HTERT RPE-1 (cell line): ENCODE measurements around the gene MCMBP.
"Not testable (repeated sequence)": the region's sequence is repeated elsewhere in the genome, so short reads cannot be mapped to it uniquely, and the experiment has no call there.

Experiments
- in situ Hi-C: fragments of 300-500 bp; cut with MboI; formaldehyde crosslinking; loops from 4 replicates; pipeline ENCODE4 v1.14.3; 2020; ENCODE audit warnings: low sequenced_read_pairs

MCMBP gene

GRCh38 chr10:119872610-119872859 lies at the start of gene MCMBP:
TSS of gene MCMBP (minus strand) at chr10:119872843. CDS start at chr10:119872584, 259 bp downstream.
- in situ Hi-C loops = no loop called here

GRCh38 chr10:119919826-119920225 lies 47.2 kb upstream of the MCMBP start:
- in situ Hi-C loops = no loop called here

GRCh38 chr10:119919271-119919670 lies 46.6 kb upstream of the MCMBP start:
- in situ Hi-C loops = no loop called here

- in situ Hi-C loops = no loop called here
Measured at GRCh38 chr10:119917777-119918176, 45.1 kb upstream of the MCMBP start.

- in situ Hi-C loops = no loop called here
Measured at GRCh38 chr10:119910689-119911088, 38.0 kb upstream of the MCMBP start.

- in situ Hi-C loops = no loop called here
Measured at GRCh38 chr10:119908166-119908565, 35.5 kb upstream of the MCMBP start.

GRCh38 chr10:119907695-119908094 lies 35.1 kb upstream of the MCMBP start:
- in situ Hi-C loops = not testable (repeated sequence)

- in situ Hi-C loops = no loop called here
Measured at GRCh38 chr10:119903946-119904666, 31.5 kb upstream of the MCMBP start.

- in situ Hi-C loops = no loop called here
Measured at GRCh38 chr10:119898577-119898976, 25.9 kb upstream of the MCMBP start.

GRCh38 chr10:119896937-119897770 lies 24.5 kb upstream of the MCMBP start:
- in situ Hi-C loops = no loop called here

GRCh38 chr10:119896061-119896655 lies 23.5 kb upstream of the MCMBP start:
- in situ Hi-C loops = no loop called here

GRCh38 chr10:119893845-119894427 lies 21.3 kb upstream of the MCMBP start:
- in situ Hi-C loops = no loop called here

GRCh38 chr10:119893074-119893473 lies 20.4 kb upstream of the MCMBP start:
- in situ Hi-C loops = no loop called here

GRCh38 chr10:119892188-119893065 lies 19.8 kb upstream of the MCMBP start, which contains the start of gene SEC23IP:
TSS of gene SEC23IP (plus strand) at chr10:119892730. CDS start at chr10:119892783, 53 bp downstream.
- in situ Hi-C loops = no loop called here

- in situ Hi-C loops = not testable (repeated sequence)
Measured at GRCh38 chr10:119891849-119892187, 19.2 kb upstream of the MCMBP start.

- in situ Hi-C loops = not testable (repeated sequence)
Measured at GRCh38 chr10:119890307-119890706, 17.7 kb upstream of the MCMBP start.

- in situ Hi-C loops = not testable (repeated sequence)
Measured at GRCh38 chr10:119889201-119889600, 16.6 kb upstream of the MCMBP start.

- in situ Hi-C loops = not testable (repeated sequence)
Measured at GRCh38 chr10:119888715-119889114, 16.1 kb upstream of the MCMBP start.

GRCh38 chr10:119886070-119886469 lies 13.4 kb upstream of the MCMBP start:
- in situ Hi-C loops = not testable (repeated sequence)

GRCh38 chr10:119883901-119884611 lies 11.4 kb upstream of the MCMBP start:
- in situ Hi-C loops = not testable (repeated sequence)
